Neural progenitor cell (in vitro differentiated cells): ENCODE results near the gene PUM2.

Experiments
- CTCF ChIP-seq: fragments of 200-600 bp; sonication (generic); IDR thresholded peaks from 2 replicates; pipeline ENCODE4 v1.5.1; 2017; ENCODE audit warnings: antibody characterized with exemption, mild to moderate bottlenecking
- EZH2 ChIP-seq: fragments of 200-600 bp; sonication (generic); IDR thresholded peaks from 2 replicates; pipeline ENCODE4 v1.6.1; 2017; ENCODE audit warnings: antibody characterized with exemption, mild to moderate bottlenecking, moderate library complexity
- EZH2phosphoT487 ChIP-seq: fragments of 200-600 bp; sonication (generic); IDR thresholded peaks from 2 replicates; pipeline ENCODE4 v1.6.1; 2017; ENCODE audit warnings: antibody characterized with exemption

- no peak for TF ChIP-seq EZH2
- TF ChIP-seq CTCF, result no peak
- no peak for TF ChIP-seq EZH2phosphoT487
Measured at GRCh38 chr2:20207051-20207450, 143.6 kb downstream of the PUM2 start.
